GM12878 (cell line): ENCODE results near the gene CTDP1. TPM values are rescaled to one million over a fixed set of nuclear protein-coding genes. Genes with fewer than 3 reads are reported as not detected.

Source experiments
- ATAC-seq: fragments of 200-7000 bp; cut with Tn5 transposase; 3 replicates; pipeline ENCODE4 v1.9.1; 2020; ENCODE audit warnings: mild to moderate bottlenecking, moderate library complexity
- BruUV-seq: library from RNA; stranded (reverse); fragments of 400-500 nt; replicated peaks from 2 replicates; lab custom pipeline; 2021; lab: Mats Ljungman, UMichigan
- CTCF ChIA-PET: fragments of 300-600 bp; sonication (Branson Sonifier 250); formaldehyde crosslinking; extraction: SDS; loops from one replicate; lab custom pipeline; 2021; ENCODE audit warnings: inconsistent platforms; lab: Yijun Ruan, JAX
- POLR2A ChIA-PET: fragments of 350-600 bp; formaldehyde crosslinking; extraction: SDS; loops from one replicate; lab custom pipeline; 2021; ENCODE audit warnings: inconsistent platforms; lab: Charles Lee
- RAD21 ChIA-PET: fragments of 300-600 bp; sonication (Branson Sonifier 250); formaldehyde crosslinking; loops from one replicate; lab custom pipeline; 2023; ENCODE audit warnings: antibody characterized with exemption; ENCODE audit not compliant: unreplicated experiment; lab: Charles Lee
- SMC1A ChIA-PET: fragments of 300-600 bp; sonication (Branson Sonifier 250); formaldehyde crosslinking; loops from one replicate; lab custom pipeline; 2023; ENCODE audit not compliant: unreplicated experiment, uncharacterized antibody; lab: Charles Lee
- DNase-seq: peaks from one replicate; pipeline ENCODE4 v3.0.0-alpha.2; 2011; ENCODE audit warnings: low read depth, low spot score
- FAIRE-seq: peaks from 3 replicates; lab custom pipeline; 2011; peaks lifted over from hg19 to GRCh38; lab: Jason Lieb, UNC
- H2AFZ ChIP-seq: 2 replicates; pipeline ENCODE4 v1.6.0; 2011; ENCODE audit warnings: low read depth, low read length, control low read depth; ENCODE audit not compliant: control insufficient read depth
- H3K27ac ChIP-seq: 2 replicates; pipeline ENCODE4 v1.5.1; 2011; ENCODE audit warnings: control low read depth; ENCODE audit not compliant: control insufficient read depth, insufficient read depth
- H3K27me3 ChIP-seq, 2 experiments: replicated peaks in 1 of 2; 2 replicates each; pipeline versions ENCODE4 v1.6.0 to v1.6.1; 2011; ENCODE audit warnings: low read length in 1 of 2; ENCODE audit not compliant: control insufficient read depth in 2 of 2, insufficient read depth in 2 of 2
- H3K36me3 ChIP-seq, 2 experiments: 2 replicates each; pipeline ENCODE4 v1.5.1; 2011; ENCODE audit warnings: low read length in 1 of 2; ENCODE audit not compliant: control insufficient read depth in 2 of 2, insufficient read depth in 2 of 2
- H3K4me1 ChIP-seq: 2 replicates; pipeline ENCODE4 v1.6.1; 2011; ENCODE audit warnings: mild to moderate bottlenecking, low read length, moderate library complexity, mixed read lengths; ENCODE audit not compliant: control insufficient read depth, insufficient read depth
- H3K4me2 ChIP-seq: 2 replicates; pipeline ENCODE4 v1.6.0; 2011; ENCODE audit warnings: control low read depth; ENCODE audit not compliant: control insufficient read depth, insufficient read depth
- H3K4me3 ChIP-seq: fragments of 200-600 bp; sonication (generic); 2 replicates; pipeline ENCODE4 v1.5.1; 2016
- H3K79me2 ChIP-seq: 2 replicates; pipeline ENCODE4 v1.6.0; 2011; ENCODE audit warnings: low read length; ENCODE audit not compliant: control insufficient read depth, insufficient read depth
- H3K9ac ChIP-seq: 2 replicates; pipeline ENCODE4 v1.8.0; 2011; ENCODE audit warnings: low read length, control low read depth, mixed read lengths; ENCODE audit not compliant: control insufficient read depth, insufficient read depth
- H3K9me3 ChIP-seq: replicated peaks from 3 replicates; pipeline ENCODE4 v1.5.1; 2011; ENCODE audit warnings: mild to moderate bottlenecking, low read length; ENCODE audit not compliant: control insufficient read depth, insufficient read depth
- H4K20me1 ChIP-seq: 2 replicates; pipeline ENCODE4 v1.6.0; 2011; ENCODE audit not compliant: control insufficient read depth, insufficient read depth
- ATF7 ChIP-seq: fragments of 450-650 bp; IDR thresholded peaks from 2 replicates; pipeline ENCODE4 v1.6.1; 2016; ENCODE audit warnings: low read depth, mild to moderate bottlenecking
- CHD1 ChIP-seq: IDR thresholded peaks from 2 replicates; pipeline ENCODE4 v1.6.1; 2012; ENCODE audit warnings: low read depth, low read length, improper control_type of control experiment
- CHD4 ChIP-seq: fragments of 200-600 bp; sonication (generic); IDR thresholded peaks from 2 replicates; pipeline ENCODE4 v1.6.1; 2016; ENCODE audit warnings: mild to moderate bottlenecking
- DPF2 ChIP-seq: fragments of 450-650 bp; IDR thresholded peaks from 2 replicates; pipeline ENCODE4 v1.6.1; 2017; ENCODE audit warnings: mild to moderate bottlenecking
- ESRRA ChIP-seq: IDR thresholded peaks from 2 replicates; pipeline ENCODE4 v1.6.1; 2012; ENCODE audit warnings: mild to moderate bottlenecking, low read length, improper control_type of control experiment
- PAX5 ChIP-seq: IDR thresholded peaks from 2 replicates; pipeline ENCODE4 v1.6.1; 2011; ENCODE audit warnings: low read depth, low read length, borderline replicate concordance
- WGBS: methylation state at CpG from one replicate; pipeline ENCODE4 v1.1.6; 2016; ENCODE audit warnings: low lambda C conversion rate; ENCODE audit not compliant: insufficient replicate concordance, insufficient coverage; ENCODE audit errors: missing lambda C conversion rate; 5-methylcytosine and 5-hydroxymethylcytosine counted together
- in situ Hi-C: fragments of 300-500 bp; cut with MboI; formaldehyde crosslinking; loops from 9 replicates; pipeline ENCODE4 v1.14.3; 2018; ENCODE audit warnings: mixed read lengths
- intact Hi-C: fragments of 100-400 bp; cut with micrococcal nuclease; formaldehyde crosslinking; loops from one replicate; pipeline ENCODE4 v1.14.2; 2022; ENCODE audit not compliant: unreplicated experiment
- polyA plus RNA-seq, 11 experiments: library from polyadenylated mRNA; depleted of rRNA in 4 of 11; unstranded in 6 of 11; stranded (reverse) in 5 of 11; fragments of >200 nt; fragmentation: Nextera tagmentation in 4 of 11; fragmentation: Illumina TruSeq in 1 of 11; extraction: Ambion mirVana in 4 of 11; extraction: Trizol in 1 of 11; gene quantifications; 1 replicate in 1 of 11; 2 replicates in 10 of 11; pipeline versions ENCODE4 v1.2.1 to v1.2.3, GENCODE V29; 2011 to 2016; ENCODE audit warnings: inconsistent platforms in 2 of 11, missing spikeins in 2 of 11, low read depth in 1 of 11
- total RNA-seq, 4 experiments: library from RNA; depleted of rRNA in 3 of 4; stranded (reverse); fragments of >200 nt in 3 of 4; fragmentation: Illumina TruSeq in 1 of 4; extraction: Trizol in 1 of 4; gene quantifications; 2 replicates each; pipeline versions ENCODE4 v1.2.1 to v1.2.3, GENCODE V29; 2013 to 2021
- TF ChIP-seq, protein P1 (sequence below): IDR thresholded peaks from 2 replicates; pipeline ENCODE4 v1.6.1; 2011; ENCODE audit warnings: borderline replicate concordance, low read depth, mild to moderate bottlenecking, moderate library complexity, low read length; ENCODE audit not compliant: insufficient read depth, poor library complexity, severe bottlenecking
- TF ChIP-seq, protein P2 (sequence below): fragments of 450-650 bp; IDR thresholded peaks from 2 replicates; pipeline ENCODE4 v1.6.1; 2017; ENCODE audit warnings: mild to moderate bottlenecking, low read depth, inconsistent platforms; ENCODE audit not compliant: poor library complexity, severe bottlenecking

CTDP1 gene
- total and polyA plus RNA-seq, 10 of the 15 experiments (the other 5 are each of a cell fraction or from before 2014, with no cell fraction given): 0.32 to 31.3 (median 8.8) TPM

DNA sequence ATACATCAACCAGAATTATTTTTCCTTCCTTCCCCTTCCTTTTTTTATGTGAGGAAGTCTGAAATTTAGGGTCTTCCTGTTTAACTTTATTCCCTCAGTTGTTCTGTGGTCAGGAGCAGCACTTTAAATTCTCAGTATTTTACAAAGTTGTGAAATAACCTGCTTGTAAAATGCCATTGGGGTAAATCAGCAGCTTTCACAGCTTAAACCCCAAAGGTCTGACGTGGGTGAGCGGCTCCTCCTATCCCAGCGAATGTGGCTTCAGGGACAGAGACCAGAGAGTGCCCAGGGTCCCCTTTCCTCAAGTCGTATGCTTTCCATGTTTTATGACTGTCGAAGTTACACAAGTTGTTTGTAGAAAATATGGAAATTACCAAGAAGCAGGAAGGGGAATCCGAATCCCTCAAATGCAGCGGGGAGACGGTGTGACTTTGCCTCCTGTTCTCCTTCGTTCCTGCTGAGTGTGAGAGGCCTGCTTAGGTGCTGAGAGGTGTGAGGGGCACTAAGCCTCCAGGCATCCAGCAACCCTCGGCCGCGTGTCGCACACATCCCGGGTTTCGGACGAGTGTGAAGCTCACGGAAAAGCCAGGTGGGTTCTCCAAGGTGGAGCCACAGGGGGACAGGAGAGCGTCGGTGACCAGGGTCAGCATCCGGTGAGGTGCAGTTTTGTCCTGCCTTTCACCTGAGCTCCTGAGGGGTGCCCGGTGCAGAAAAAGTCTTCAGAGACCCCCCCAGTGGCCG is 107.4 kb downstream of the CTDP1 start:
- intact Hi-C loops: no loop called here
- H2AFZ ChIP-seq: no peak overlapping the region
- TF ChIP-seq CHD1: no peak
- TF ChIP-seq DPF2: no peak
- H3K36me3 ChIP-seq: no peaks in the 10 kb centered on the region
- no peaks in the 10 kb centered on the region for H4K20me1 ChIP-seq
- no peak overlapping the region for H3K27ac ChIP-seq
- in situ Hi-C loops: no loop called here
- whole genome bisulfite sequencing: 60% methylated on average over 22 of the region's 22 CpGs
- no peak overlapping the region for H3K4me2 ChIP-seq
- no peak overlapping the region for H3K9ac ChIP-seq
- no TSS peak for BruUV-seq
- H3K9me3 ChIP-seq: no peaks in the 10 kb centered on the region; the same call in 2 of the 3 replicates
- no peak for DNase-seq
- CTCF ChIA-PET: no interaction called here
- POLR2A ChIA-PET: no interaction called here
- H3K27me3 ChIP-seq: peaks cover 0 to 2% of the 10 kb centered on the region in 2 experiments; a peak in 2 of 4 replicates
- SMC1A ChIA-PET: no interaction called here
- no peak overlapping the region for H3K4me3 ChIP-seq
- RAD21 ChIA-PET: interaction anchor here (0.5 kb wide), 1 partner anchor 410 kb away, joined by 3 read pairs; no protein-coding TSS in a partner anchor
- no peak for FAIRE-seq
- H3K4me1 ChIP-seq: no peaks in the 10 kb centered on the region
- H3K79me2 ChIP-seq: no peaks in the 10 kb centered on the region
- ATAC-seq: no peak

DNA sequence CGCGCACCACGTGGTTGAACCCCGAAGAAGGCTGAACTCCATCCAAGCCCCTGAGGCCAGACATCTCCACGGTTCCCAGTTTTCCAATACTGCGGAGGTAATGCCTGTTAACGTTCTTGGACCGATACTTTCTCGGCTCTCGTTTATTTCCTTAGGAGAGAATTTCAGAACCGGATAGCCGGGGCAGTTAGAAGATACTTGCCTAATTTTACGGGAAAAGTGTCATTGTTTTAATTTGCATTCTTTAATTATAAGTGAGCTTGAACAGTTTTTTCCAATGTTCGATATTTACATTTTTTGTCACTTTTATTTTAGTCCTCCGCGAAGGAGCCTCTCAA is 107.9 kb downstream of the CTDP1 start:
- Histone ChIP-seq H3K4me2 (no peak overlapping the region), H3K27me3 (peaks cover 0 to 2% of the 10 kb centered on the region in 2 experiments; a peak in 2 of 4 replicates), H3K4me1 (no peaks in the 10 kb centered on the region), H3K79me2 (no peaks in the 10 kb centered on the region), H3K9ac (no peak overlapping the region), H3K9me3 (no peaks in the 10 kb centered on the region; the same call in 2 of the 3 replicates), H2AFZ (no peak overlapping the region), H3K36me3 (no peaks in the 10 kb centered on the region), H3K27ac (no peak overlapping the region), H4K20me1 (no peaks in the 10 kb centered on the region), H3K4me3 (no peak overlapping the region)
- DNase-seq (no peak), ATAC-seq (no peak), FAIRE-seq (no peak)
- intact Hi-C loops: no loop called here
- RAD21 ChIA-PET: interaction anchor here (0.5 kb wide), 1 partner anchor 411 kb away, joined by 3 read pairs; no protein-coding TSS in a partner anchor
- CTCF ChIA-PET: no interaction called here
- in situ Hi-C loops: no loop called here
- 85% methylated on average over 16 of the region's 16 CpGs for WGBS
- POLR2A ChIA-PET: no interaction called here
- TF ChIP-seq, protein P1, sequence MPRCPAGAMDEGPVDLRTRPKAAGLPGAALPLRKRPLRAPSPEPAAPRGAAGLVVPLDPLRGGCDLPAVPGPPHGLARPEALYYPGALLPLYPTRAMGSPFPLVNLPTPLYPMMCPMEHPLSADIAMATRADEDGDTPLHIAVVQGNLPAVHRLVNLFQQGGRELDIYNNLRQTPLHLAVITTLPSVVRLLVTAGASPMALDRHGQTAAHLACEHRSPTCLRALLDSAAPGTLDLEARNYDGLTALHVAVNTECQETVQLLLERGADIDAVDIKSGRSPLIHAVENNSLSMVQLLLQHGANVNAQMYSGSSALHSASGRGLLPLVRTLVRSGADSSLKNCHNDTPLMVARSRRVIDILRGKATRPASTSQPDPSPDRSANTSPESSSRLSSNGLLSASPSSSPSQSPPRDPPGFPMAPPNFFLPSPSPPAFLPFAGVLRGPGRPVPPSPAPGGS: no peak
- TF ChIP-seq CHD4 (no peak), ESRRA (no peak), PAX5 (no peak), DPF2 (no peak), ATF7 (no peak)
- TF ChIP-seq, protein P2, sequence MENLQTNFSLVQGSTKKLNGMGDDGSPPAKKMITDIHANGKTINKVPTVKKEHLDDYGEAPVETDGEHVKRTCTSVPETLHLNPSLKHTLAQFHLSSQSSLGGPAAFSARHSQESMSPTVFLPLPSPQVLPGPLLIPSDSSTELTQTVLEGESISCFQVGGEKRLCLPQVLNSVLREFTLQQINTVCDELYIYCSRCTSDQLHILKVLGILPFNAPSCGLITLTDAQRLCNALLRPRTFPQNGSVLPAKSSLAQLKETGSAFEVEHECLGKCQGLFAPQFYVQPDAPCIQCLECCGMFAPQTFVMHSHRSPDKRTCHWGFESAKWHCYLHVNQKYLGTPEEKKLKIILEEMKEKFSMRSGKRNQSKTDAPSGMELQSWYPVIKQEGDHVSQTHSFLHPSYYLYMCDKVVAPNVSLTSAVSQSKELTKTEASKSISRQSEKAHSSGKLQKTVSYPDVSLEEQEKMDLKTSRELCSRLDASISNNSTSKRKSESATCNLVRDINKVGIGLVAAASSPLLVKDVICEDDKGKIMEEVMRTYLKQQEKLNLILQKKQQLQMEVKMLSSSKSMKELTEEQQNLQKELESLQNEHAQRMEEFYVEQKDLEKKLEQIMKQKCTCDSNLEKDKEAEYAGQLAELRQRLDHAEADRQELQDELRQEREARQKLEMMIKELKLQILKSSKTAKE: no peak
- BruUV-seq: no TSS peak
- SMC1A ChIA-PET: no interaction called here
